HK-2 (cell line): Measurements from ENCODE around the gene DCST2.

Experiments
- DNase-seq: peaks from one replicate; pipeline ENCODE4 v3.0.0-alpha.2; 2018; ENCODE audit not compliant: unreplicated experiment

The DCST2 gene

GRCh38 chr1:154975409-154976059 is 58.0 kb downstream of the DCST2 start:
- DNase-seq, result peak; percentile 54

DNA sequence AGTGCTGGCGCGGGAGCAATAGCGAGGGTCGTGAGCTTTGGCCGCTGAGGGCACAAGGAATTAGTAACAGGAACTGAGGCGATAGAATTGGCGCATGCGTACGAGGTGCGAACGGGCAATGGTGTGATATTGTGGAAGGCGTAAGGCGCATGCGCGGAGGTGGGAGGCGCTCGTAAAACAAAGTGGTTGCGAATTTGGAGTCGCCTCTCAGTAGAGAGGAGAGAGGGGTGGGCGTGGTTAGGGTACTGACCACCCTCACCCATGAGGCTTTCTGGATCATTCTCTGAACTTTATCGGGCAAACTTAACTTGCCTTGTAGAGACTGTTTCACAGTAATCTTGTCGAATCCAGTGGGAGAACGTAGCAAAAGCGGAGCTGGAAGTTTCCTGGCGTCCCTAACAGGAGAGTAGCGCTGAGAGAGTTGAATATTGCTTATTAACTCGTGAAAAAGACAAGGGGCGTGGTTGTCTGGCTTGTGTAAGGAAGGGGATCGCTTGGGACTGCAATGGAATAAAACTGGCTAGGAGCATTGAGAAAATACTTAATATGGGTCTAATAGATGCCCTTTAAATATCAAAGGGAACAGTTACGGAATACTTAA is 58.7 kb downstream of the DCST2 start:
- DNase-seq, result peak; percentile 97

DNA sequence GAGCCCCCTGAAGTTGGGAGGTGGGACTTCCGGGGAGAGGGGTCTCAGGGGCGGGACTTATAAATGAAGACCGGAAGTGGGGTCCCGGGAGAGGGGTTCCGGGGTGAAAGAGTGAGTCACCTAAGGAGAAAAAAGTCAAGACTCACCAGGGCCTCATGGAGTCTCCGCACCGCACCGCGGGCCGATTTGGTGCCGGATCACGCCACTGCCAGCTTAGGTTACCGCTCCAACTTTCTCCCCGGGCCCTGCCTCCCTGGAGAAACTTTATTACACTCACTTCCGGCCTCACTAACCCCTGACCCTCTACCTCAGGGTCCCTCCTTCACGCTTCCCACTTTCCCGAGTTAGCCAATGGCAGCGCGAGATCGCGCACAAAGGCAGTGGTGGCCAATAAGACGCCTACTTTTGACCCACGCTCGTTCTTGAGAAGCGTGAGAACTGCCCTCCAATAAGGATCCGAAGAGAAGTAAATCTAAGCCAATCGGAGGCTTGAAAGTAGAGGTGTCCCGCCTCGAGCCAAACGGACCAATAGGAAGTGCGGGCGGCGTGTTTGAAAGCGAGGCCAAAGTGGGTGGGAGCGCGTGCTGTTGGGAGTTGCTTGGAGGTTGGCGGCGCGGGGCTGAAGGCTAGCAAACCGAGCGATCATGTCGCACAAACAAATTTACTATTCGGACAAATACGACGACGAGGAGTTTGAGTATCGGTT is 59.3 kb downstream of the DCST2 start, which contains the start of gene CKS1B:
TSS of gene CKS1B (plus strand) at position 580 of the 706 bp plus-strand sequence. CDS start at position 645, 65 bp downstream.
- peak; percentile 96 for DNase-seq

DNA sequence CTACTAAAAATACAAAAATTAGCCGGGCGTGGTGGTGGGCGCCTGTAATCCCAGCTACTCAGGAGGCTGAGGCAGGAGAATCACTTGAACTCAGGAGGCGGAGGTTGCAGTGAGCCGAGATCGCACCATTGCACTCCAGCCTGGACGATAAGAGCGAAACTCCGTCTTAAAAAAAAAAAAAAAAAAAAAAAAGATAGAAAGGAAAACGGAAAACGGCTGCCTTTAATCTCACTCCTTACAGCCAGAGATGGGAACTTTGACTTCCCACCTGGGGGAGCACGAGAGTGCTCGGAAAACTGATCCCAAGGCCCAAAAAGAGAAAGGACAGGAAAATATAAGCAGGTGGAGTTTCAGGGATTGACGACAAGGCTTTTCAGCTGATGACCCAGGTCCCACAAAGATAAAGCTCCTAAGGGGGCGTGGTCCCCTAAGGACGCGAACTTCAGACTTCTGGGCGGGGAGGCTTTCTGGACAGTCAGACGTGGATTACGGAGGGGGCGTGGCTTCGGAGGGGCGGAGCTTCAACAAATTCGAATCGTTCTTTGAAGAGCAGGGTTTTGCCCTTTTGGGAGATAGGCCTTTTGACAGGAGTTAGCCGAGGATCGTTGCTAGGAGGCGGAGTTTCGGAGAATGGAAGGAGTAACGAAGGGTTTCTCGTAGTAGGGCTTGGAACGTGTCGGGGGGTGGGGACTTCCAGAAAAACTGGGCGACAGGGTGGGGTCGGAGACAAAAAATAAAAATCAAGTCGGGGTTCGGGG is 60.1 kb downstream of the DCST2 start:
- DNase-seq, result peak; percentile 97

GRCh38 chr1:154972517-154973343 is 60.9 kb downstream of the DCST2 start:
- DNase-seq, result peak; percentile 94

DNA sequence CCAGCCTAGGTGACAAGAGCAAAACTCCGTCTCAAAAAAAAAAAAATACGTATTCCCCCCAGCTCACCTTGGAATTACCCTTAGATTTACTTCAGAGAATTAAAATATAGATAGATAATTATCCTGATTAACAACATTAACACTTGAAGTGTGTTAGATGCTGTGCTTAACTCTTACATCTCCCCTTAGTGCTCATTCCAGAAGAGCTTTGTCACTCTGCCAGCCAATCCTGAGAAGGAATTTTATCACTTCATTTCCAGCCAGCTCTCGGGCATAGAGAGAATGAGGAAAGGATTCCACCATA is 61.4 kb downstream of the DCST2 start:
- DNase-seq, result no peak

DNA sequence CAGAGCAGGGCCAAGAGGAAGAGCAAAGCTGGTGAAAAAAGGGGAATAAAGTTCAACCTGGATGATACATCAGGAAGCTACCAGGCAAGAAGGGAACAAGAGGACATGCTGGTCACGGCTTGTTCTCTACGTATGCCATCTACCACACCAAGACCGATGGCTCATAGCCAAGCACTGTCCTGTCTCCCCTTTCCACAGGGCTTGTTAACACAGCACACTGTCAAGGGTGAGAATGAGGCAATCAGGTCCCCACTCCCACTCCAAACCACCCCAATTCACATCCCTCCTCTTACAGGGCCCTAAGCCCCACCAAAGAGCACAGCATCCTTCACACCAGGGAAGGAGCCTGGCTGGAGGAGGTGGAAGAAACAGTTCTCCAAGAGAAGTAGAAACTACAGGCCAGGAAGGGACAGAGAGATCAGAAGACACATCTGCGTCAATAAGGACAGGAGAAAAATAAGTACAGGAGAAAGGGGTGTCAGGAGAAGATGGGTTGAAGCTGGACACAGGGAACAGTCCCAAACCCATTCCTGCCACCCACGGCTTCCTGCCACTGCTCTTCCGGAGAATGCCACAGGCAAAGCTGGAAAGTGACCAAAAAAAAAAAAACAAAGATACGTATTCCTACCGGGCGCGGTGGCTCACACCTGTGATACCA is 62.1 kb downstream of the DCST2 start:
- no peak for DNase-seq

- DNase-seq, result peak; percentile 92
Measured at GRCh38 chr1:154970631-154971340, 62.8 kb downstream of the DCST2 start, which contains the start of gene SHC1. TSS of gene SHC1 (minus strand) at chr1:154970747. CDS start at chr1:154970526, 221 bp downstream.

DNA sequence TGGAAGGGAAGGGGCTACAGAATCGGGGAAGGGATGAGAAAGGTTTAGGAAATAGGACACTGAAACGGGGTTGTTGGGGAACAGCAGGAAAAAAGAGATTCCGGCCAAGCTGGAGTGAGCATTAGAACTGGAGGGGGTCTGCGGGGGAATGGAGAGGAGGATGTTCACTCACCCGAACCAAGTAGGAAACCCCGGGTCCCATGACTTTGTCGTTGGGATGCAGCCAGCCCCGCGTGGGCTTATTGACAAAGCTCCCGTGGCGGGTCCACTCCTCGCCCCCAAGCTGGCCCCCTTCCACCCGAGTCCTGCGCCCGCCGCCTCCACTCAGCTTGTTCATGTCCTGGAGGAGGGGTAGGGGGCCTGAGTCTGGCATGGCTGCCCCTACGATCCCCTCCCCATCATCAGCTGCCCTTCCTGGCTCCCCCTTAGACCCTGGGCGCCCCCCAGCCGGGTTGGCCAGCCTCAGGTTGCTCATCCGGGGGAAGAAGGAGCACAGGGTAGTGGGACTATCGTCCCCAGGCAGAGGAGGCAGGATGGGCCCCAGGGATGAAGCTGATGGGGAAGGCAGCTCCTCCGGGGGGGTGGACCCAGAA is 63.6 kb downstream of the DCST2 start:
- DNase-seq, result no peak

DNA sequence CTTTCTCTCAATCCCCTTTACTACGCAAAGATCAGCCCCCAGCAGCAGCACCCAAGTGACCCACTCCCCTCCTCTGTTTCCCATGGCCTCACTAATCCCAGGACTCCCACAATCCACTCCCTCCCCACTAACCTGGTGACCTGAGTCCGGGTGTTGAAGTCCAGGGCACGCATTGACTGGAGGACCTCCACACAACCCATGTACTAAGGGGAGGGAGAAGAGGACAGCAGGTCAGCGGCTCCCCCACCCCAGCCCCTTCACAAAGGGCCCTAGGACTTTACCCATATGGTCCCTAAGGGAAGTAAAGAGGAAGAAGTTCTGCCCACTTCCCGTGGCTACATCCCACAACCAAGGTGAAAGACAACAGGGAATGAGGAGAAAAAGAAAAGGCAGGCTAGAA is 64.3 kb downstream of the DCST2 start:
- DNase-seq, result no peak

DNA sequence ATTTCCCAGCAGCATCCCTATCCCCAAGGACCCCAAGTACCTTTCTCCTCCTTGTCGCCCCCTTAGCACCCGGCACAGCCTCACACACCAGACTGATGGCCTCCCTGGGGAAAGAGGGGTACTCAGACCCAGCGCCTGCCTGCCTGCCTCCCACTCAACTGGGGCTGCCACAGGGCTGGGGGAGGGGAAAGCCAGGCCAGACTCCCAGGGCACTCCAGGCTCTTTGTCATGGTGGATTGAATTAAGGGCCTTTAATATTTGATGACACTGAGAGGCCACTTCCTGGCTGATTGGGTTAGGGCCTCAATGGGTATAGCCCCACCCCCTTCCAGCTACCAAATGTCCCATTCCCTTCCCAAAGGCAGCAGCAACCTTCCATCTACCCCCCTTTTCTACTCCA is 64.8 kb downstream of the DCST2 start:
- DNase-seq, result no peak
